ENCODE measurements around the gene PPP2R3B. TPM values are rescaled to one million over a fixed set of nuclear protein-coding genes. Genes with fewer than 3 reads are reported as not detected.

The PPP2R3B gene
- total RNA-seq, 1 experiment from 2014 or later: 19.1 TPM

GRCh38 chrX:356385-357034 is 30.2 kb downstream of the PPP2R3B start (continued):
- TF ChIP-seq REST (IDR thresholded peaks at IDR 0.05; ENCODE audit: low read depth) (no peak), POLR2AphosphoS5 (IDR thresholded peaks at IDR 0.05; ENCODE audit: low read depth, low read length) (no peak), ELF1 (IDR thresholded peaks at IDR 0.05; ENCODE audit: borderline replicate concordance, low read depth) (no peak), YY1 (IDR thresholded peaks at IDR 0.05; ENCODE audit: extremely low read depth, insufficient replicate concordance, low read depth, low read length) (no peak), RAD21 (IDR thresholded peaks at IDR 0.05; ENCODE audit: low read depth) (no peak)

GRCh38 chrX:355329-356050 is 31.2 kb downstream of the PPP2R3B start:
- no peak overlapping the region for H2AFZ ChIP-seq (ENCODE audit: low read depth, low read length, poor library complexity, severe bottlenecking)
- ATAC-seq (no peak), DNase-seq (ENCODE audit: low read depth, low spot score) (no peak)
- POLR2A ChIA-PET: no interaction called here
- no peaks in the 10 kb centered on the region for H3K9me2 ChIP-seq (ENCODE audit: insufficient read depth)
- RAD21 ChIA-PET (ENCODE audit: low non-redundant PET in 1 of 2, low total read pairs in 2 of 2, uncharacterized antibody in 2 of 2, unreplicated experiment in 2 of 2): no interaction called here
- 0 out of 4 replicates have a peak, but pooled peaks cover 0 to 4% of the 10 kb centered on the region in 2 experiments for H3K36me3 ChIP-seq (ENCODE audit: control insufficient read depth in 1 of 2, insufficient read depth in 2 of 2, low read length in 2 of 2)
- no peak overlapping the region for H3K4me3 ChIP-seq (replicated peaks in 1 of 2; ENCODE audit: low read depth in 1 of 2, low read length in 2 of 2)
- no peak overlapping the region for H3K4me2 ChIP-seq (ENCODE audit: low read length)
- H3K27ac ChIP-seq (ENCODE audit: low read depth, low read length): no peak overlapping the region
- no peaks in the 10 kb centered on the region for H3K4me1 ChIP-seq (ENCODE audit: control insufficient read depth in 1 of 2, insufficient read depth in 2 of 2, low read length in 2 of 2)
- TF ChIP-seq POLR2AphosphoS5 (IDR thresholded peaks at IDR 0.05; ENCODE audit: low read depth, low read length): no peak
- no peak for TF ChIP-seq SP1 (IDR thresholded peaks at IDR 0.05; ENCODE audit: low read depth)
- no peak for TF ChIP-seq RAD21 (IDR thresholded peaks at IDR 0.05; ENCODE audit: low read depth)
- TF ChIP-seq TCF7L2 (IDR thresholded peaks at IDR 0.05; ENCODE audit: borderline replicate concordance, extremely low read depth, insufficient read depth, insufficient read length): no peak
- TF ChIP-seq CTCF (IDR thresholded peaks at IDR 0.05 in 2 of 3, conservative IDR thresholded peaks at IDR 0.05 in 1 of 3; ENCODE audit: borderline replicate concordance in 1 of 3, insufficient read depth in 1 of 3, low read depth in 2 of 3, low read length in 2 of 3): no peak
- no peak for TF ChIP-seq POLR2A (IDR thresholded peaks at IDR 0.05; ENCODE audit: borderline replicate concordance, extremely low read depth, insufficient read depth, insufficient read length)
- no peak for TF ChIP-seq CBX3 (IDR thresholded peaks at IDR 0.05; ENCODE audit: low read depth)
- no peak for TF ChIP-seq ZBTB33 (IDR thresholded peaks at IDR 0.05; ENCODE audit: extremely low read depth, insufficient replicate concordance, low read length)
- no peak for TF ChIP-seq JUND (IDR thresholded peaks at IDR 0.05)
- no peaks in the 10 kb centered on the region for H4K20me1 ChIP-seq (ENCODE audit: insufficient read depth)
- BruUV-seq (replicated peaks): no TSS peak
- H3K9ac ChIP-seq (ENCODE audit: low read length): no peak overlapping the region
- intact Hi-C loops (cut with micrococcal nuclease): no loop called here
- H3K9me3 ChIP-seq (ENCODE audit: control insufficient read depth in 1 of 2, insufficient read depth in 1 of 2, low read depth in 1 of 2, low read length in 2 of 2): no peaks in the 10 kb centered on the region
- no peaks in the 10 kb centered on the region for H3K27me3 ChIP-seq (ENCODE audit: insufficient read depth, low read length)
- CTCF ChIA-PET: no interaction called here
- no peaks in the 10 kb centered on the region for H3K79me2 ChIP-seq (ENCODE audit: insufficient read depth, low read length)

Data from HCT116 (cell line).